GM18861 (cell line): Measurements from ENCODE around the gene LSM3.

ENCODE experiments used
- ATAC-seq: cut with Tn5 transposase; IDR thresholded peaks from one replicate; pipeline ENCODE4 v1.9.1; 2021; ENCODE audit not compliant: unreplicated experiment

The LSM3 gene

GRCh38 chr3:14156843-14157561, 21.6 kb upstream of the LSM3 start:
- ATAC-seq: no peak

- no peak for ATAC-seq
These were observed 20.7 kb upstream of the LSM3 start for GRCh38 chr3:14157951-14158350.

- no peak for ATAC-seq
These were observed 20.2 kb upstream of the LSM3 start for GRCh38 chr3:14158370-14158769.

- ATAC-seq: no peak
These were observed 19.2 kb upstream of the LSM3 start for GRCh38 chr3:14159426-14159825.

GRCh38 chr3:14161282-14161681, 17.3 kb upstream of the LSM3 start:
- no peak for ATAC-seq

GRCh38 chr3:14162178-14162577, 16.4 kb upstream of the LSM3 start:
- no peak for ATAC-seq

- ATAC-seq: no peak
These were observed 11.6 kb upstream of the LSM3 start for GRCh38 chr3:14166877-14167603.

GRCh38 chr3:14169435-14169834, 9.2 kb upstream of the LSM3 start:
- no peak for ATAC-seq

- no peak for ATAC-seq
These were observed 8.7 kb upstream of the LSM3 start for GRCh38 chr3:14169871-14170270.

GRCh38 chr3:14170531-14171159, 8.0 kb upstream of the LSM3 start:
- no peak for ATAC-seq

- ATAC-seq: no peak
These were observed 6.1 kb upstream of the LSM3 start for GRCh38 chr3:14172496-14172895.

GRCh38 chr3:14174483-14174882, 4.1 kb upstream of the LSM3 start:
- ATAC-seq: no peak

GRCh38 chr3:14175383-14176037, 3.1 kb upstream of the LSM3 start:
- ATAC-seq: no peak

GRCh38 chr3:14177580-14178246, 904 bp upstream of the LSM3 start:
- ATAC-seq: peak; percentile 1

GRCh38 chr3:14179114-14179465, 473 bp downstream of the LSM3 start:
- no peak for ATAC-seq

GRCh38 chr3:14179795-14180194, 1.2 kb downstream of the LSM3 start:
- no peak for ATAC-seq

GRCh38 chr3:14181253-14181652, 2.6 kb downstream of the LSM3 start:
- no peak for ATAC-seq

- ATAC-seq: no peak
These were observed 4.5 kb downstream of the LSM3 start for GRCh38 chr3:14183015-14183577.

- no peak for ATAC-seq
These were observed 8.3 kb downstream of the LSM3 start for GRCh38 chr3:14186854-14187458.

- no peak for ATAC-seq
These were observed 9.6 kb downstream of the LSM3 start for GRCh38 chr3:14188041-14188754.
